ENCODE measurements around the gene ETS2.

DNA sequence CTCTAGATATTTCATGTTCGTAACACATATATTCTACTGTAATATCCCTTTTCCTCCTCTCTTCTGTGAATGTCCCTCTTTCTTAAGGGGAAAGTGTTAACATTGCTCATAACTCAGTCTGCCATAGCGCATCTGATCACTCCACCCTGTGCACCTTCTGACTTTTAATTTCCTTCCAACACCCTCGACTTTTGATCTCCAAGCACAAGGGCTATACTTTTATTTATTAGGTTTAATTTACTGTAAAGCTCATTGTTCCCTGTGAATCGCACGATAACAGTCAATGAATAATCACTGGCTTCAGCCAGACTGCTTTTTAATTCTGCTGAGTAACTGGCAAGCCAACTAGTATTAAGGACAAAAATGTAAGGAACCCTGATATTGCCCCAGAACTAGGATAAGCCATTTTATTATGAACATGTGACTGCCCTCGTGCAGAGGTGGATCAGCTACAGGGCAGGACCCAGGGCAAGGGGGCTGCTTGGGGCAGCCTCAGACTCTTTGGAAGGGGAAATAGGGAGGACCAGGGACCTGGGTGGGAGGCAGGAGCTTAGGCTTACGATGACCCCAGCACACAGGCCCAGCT is 2.6 kb upstream of the ETS2 start:
- TF ChIP-seq POLR2A (IDR thresholded peaks at IDR 0.05) (no peak), CTCF (IDR thresholded peaks at IDR 0.05) (no peak)

Data from lower leg skin (tissue), 3 donors.